ENCODE data around the gene SYF2. TPM values are rescaled to one million over a fixed set of nuclear protein-coding genes. Genes with fewer than 3 reads are reported as not detected.

SYF2 gene
- total RNA-seq, 1 experiment from 2014 or later, result 49.1 TPM

DNA sequence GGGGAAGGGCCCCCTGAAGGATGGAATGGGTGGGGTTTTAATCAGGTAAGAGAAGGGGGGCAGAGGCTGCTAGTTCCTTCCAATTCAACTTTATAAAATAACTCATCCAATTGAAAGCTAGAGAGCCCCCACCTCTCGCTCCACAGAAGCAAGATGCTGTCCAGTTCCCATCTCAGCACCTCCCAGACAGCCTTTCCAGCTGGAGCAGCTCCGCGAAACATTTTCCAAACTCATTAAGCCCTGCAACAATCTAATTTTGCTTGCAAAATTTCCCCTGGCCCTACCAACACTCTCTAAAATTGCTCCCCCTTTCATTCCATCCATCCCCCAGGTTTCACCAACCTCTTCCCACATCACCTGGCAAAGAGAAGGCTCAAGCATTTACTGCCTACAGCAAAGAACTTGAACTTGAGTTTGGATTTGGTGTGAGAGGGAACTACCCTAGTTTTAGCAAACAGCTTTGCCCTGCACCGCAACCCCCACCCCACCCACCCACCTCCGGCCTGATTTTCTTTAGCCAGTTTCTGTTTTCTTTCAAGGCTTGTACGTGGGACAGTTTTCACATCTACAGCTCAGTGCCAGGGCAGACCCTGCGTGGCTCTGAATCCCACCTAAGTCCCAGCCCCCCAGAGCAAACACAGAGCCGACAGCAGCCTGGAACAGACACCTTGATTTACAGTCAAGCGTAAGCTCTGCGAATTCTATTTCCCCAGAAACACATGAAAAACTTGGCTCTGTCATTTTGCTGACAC lies 46.7 kb downstream of the SYF2 start:
- no peak for DNase-seq (ENCODE audit: low read depth)

DNA sequence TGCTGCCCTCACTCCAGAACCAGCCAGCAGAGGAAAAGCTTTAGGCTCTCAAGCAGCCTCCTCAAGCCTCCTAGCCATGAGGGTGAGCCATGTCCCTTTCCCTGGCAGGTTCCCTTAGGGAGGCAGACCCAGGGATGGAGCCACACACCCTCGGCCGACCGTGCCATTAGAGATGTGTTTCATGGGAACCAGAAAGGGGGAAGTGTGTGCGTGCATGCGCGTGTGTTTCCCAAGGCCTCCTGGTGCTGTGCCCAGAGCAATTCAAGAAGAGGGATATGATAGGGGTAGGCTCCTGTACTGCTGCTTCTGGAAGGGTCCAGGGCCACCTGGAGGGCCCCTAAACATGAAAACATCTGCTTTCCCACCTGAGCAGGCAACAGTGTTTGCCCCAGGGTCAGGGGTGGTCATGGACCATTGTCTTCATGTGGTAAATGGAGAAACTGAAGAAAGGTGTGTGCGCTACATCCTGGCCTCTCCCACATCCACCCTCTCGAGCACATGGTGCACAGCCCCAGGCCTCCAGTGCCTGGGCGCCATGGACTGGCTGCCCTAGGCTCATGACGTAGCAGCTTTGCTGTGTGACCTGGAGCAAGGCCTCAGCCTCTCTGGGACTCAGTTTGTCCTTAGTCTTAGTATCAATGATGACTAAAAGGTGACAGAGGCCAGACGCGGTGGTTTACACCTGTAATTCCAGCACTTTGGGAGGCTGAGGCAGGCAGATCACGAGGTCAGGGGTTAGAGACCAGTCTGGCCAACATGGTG lies 48.1 kb downstream of the SYF2 start:
- DNase-seq (ENCODE audit: low read depth), result no peak

DNA sequence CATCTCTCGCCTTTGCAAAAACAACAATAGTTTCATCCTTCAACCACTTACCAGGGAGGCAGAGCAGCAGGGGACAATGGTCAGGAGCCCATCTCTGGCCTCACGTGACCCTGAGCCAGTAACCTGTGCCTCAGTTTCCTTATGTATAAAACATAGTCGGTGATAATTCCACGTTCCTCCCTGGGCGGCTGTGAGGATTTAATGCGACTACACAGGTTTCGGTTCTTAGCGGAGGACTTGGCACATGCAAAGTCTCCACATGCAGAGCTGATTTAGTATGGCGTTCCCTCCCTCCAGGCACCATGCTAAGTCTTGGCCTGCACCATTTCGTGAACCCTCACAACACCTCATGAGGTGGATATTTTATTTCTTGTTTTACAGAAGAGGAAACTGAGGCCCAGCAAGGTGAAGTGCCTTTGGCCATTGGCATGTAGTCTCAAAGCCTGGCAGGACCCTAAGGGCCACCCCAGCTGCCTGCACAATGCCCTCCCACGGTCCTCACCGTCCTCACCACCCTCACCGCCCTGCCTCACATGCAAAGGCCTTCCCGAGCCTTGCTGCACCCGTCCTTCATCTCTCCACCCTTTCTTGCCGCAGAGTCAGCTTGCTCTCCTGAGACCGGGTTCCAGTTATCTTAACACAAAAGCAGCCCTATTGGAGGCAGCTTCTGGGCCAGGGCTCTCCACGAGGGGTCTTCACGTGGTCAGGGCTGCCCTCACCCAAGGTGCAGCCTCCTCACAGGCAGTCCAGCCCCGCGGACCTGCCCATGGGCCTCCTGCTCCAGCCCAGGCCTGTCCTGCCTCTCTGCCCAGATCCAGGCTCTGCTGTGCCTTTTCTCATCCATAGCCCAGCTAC lies 48.9 kb downstream of the SYF2 start:
- no peak for DNase-seq (ENCODE audit: low read depth)

DNA sequence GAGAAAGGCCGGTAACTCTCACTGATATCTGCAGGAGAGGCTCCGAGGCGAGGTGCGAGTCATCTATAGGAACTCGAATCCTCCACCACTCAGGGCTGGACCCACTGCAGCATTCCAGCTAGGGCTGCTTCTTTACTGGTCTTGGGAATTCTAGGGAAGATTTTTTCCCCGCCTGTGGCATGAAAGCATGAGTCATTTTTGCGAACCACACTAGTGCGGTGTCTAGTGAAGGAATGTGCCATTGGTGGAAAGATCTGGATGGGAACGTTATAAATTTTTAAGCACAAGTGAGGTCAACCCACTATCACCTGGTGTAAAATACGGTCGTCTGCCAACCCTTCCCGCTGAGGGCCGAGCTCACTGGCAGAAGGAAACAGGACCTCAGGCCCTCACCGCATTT lies 49.7 kb downstream of the SYF2 start:
- peak; percentile 90 for DNase-seq (ENCODE audit: low read depth)

DNA sequence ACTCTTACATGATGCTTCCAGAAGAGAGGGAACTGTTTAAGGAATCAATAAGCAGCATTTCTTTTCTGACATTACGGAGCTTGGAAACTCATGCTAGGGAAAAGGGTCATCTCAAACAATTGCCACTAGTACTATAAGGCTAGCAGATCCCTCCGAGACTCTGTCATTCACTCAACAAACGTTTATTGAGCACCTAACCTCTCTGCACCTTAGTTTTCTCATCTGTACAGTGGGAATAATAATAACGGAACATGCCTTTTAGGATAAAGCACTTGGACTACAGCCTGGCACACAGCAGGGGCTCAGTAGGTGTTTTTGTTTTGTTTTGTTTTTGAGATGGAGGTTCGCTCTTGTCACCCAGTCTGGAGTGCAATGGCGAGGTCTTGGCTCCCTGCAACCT lies 51.3 kb downstream of the SYF2 start:
- DNase-seq (ENCODE audit: low read depth), result no peak

DNA sequence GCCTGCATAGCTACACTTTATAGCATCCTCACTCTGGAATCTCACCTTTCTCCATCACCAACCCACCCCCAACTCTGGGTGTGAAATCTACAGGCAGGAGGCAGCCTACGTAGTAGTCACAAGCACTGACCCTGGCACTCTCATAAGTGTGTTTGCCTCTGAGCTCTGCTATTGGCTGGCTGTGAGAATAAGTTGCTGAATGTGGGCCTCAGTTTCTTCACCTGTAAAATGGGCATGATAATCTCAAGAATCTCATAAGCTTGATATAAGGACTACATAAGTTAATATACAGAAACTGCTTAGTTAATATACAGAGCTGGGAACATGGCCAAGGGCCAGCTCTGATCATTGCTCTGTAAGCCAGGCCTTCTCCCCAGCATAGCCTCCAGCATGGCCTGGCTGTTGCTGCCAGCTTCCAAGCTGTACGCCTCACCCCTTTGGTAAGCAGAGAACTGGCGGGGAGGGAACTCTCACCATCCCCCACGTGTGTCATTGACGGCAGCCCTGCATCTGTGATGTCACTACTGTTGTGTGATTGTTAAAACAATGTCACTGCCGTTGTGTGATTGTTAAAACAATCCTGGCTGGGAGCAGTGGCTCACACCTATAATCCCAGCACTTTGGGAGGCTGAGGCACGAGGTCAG lies 53.3 kb downstream of the SYF2 start:
- no peak for DNase-seq (ENCODE audit: low read depth)

DNA sequence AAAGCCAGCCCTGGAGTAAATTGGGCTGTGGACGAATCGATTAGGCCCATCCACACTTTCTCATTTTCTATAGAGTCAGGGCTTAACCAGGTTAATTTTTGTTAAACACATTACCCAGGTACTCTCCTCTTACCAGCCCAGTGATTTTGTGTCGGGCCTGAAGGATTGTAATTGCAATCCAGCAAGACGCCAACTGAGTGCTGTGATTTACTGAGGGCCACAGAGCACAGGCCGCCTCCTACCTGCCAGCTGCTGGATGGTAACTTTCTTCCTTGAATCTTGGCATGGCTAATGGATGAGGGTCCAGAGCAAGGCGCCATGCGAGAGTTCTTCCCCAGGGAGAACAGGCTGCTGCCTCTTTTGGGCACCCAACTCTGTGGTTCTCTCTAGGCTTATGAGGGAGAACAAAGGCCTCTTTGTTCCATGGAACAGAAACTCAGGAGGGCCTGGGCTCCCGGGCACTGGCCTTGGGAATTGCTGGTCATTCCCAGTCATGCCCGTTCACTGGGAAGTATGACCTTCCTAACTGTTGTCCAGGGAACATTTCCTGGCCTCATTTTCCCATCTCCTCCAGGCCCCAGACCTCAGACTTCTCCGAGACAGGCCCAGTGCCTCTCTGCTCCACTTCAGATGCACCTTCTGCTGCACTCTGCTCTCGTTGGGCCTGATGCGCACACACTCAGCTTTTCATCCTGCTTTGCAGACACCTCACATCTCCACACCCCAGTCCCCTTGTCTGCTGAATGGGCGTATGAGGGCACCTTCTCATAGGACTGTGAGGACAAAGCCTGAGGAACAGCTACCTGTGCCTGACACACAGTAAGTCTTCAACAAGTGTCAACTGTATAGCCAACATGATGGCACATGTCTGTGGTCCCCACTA lies 57.3 kb downstream of the SYF2 start:
- no peak for DNase-seq (ENCODE audit: low read depth)

DNA sequence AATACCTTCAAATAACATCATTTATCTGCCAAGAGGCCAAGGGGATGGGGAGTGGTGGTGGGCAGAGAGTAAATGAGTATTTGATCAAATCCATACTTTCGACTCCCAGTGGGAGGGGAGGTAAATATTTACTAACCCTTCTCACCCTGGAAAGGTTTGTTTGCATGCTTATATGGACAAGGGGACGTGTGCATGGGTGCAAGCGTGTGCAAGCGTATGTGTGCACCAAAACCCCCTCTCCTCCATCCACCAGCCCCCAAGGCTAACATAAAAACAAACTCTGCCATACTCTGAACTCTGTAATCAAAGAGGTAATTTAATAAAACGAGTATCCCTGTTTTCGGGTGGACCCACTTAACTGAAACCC lies 58.0 kb downstream of the SYF2 start:
- no peak for DNase-seq (ENCODE audit: low read depth)

DNA sequence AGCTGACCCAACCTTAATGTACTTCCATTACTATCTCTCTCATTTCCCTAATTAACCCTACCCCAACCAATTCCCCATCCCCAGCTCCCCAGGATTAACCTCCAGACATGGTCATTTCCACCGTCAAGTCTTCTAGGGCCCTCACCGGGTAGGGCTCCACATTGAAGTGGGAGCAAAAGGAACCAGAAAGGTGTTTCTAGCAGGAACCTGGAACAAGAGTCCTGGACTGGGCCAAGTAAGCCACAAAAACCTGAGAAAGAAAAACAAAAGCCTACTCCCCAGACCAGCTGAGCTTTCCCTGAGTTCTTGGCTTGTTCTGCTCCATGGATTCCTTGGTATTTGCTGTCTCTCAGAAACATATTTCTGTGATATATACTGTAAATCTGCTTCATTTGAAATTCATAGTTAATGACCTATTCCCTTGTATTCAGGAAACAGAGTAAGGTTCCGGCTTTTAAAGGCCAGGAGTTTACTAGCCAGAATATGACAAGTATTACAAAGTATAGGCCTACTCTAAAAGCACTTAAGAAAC lies 58.4 kb downstream of the SYF2 start:
- DNase-seq (ENCODE audit: low read depth), result no peak

Other genes starting within 250 kb of the SYF2 start
- gene RSRP1, start 15.0 kb upstream of the SYF2 start, total RNA-seq (2014; rRNA removed; shearing (Covaris generic)), result 32.5 and 33.8 TPM in 2 replicates
- not detected in 2 replicates for gene RHD, start 40.0 kb upstream of the SYF2 start, total RNA-seq (2014; rRNA removed; shearing (Covaris generic))
- gene TMEM50A, start 105.8 kb upstream of the SYF2 start, total RNA-seq (2014; rRNA removed; shearing (Covaris generic)), result 100 and 114 TPM in 2 replicates
- 0.16 TPM in 1 of 2 replicates, not detected in the other for gene RHCE, start 188.3 kb upstream of the SYF2 start, total RNA-seq (2014; rRNA removed; shearing (Covaris generic))
- gene MACO1, start 198.4 kb upstream of the SYF2 start, total RNA-seq (2014; rRNA removed; shearing (Covaris generic)), result 10.5 and 10.7 TPM in 2 replicates